OCI-LY3 (cell line): ENCODE data around the gene METTL24.

Experiments
- H2AFZ ChIP-seq: fragments of 200-600, 300-600 bp; shearing (Covaris generic); 2 replicates; pipeline ENCODE4 v1.6.0; 2014; ENCODE audit warnings: antibody characterized with exemption, low read depth, low read length
- H3K27ac ChIP-seq: fragments of 200-600, 300-600 bp; sonication (generic); 2 replicates; pipeline ENCODE4 v1.5.1; 2014; ENCODE audit warnings: mild to moderate bottlenecking, low read length, moderate library complexity, mixed read lengths
- H3K27me3 ChIP-seq: fragments of 200-600, 300-600 bp; sonication (generic); 2 replicates; pipeline ENCODE4 v1.6.1; 2014; ENCODE audit warnings: low read depth, low read length, mixed read lengths
- H3K36me3 ChIP-seq: fragments of 200-600, 300-600 bp; sonication (generic); replicated peaks from 2 replicates; pipeline ENCODE3; 2014; ENCODE audit warnings: low read depth, low read length, mixed read lengths
- H3K4me1 ChIP-seq: fragments of 300-600, 200-600 bp; sonication (generic); 2 replicates; pipeline ENCODE4 v1.6.1; 2014; ENCODE audit warnings: low read length, mixed read lengths
- H3K4me2 ChIP-seq: fragments of 200-600, 300-600 bp; sonication (generic); 2 replicates; pipeline ENCODE4 v1.6.1; 2014; ENCODE audit warnings: low read length, mixed read lengths
- H3K4me3 ChIP-seq: fragments of 300-600, 200-600 bp; sonication (generic); 2 replicates; pipeline ENCODE4 v1.5.1; 2014; ENCODE audit warnings: antibody characterized with exemption, mild to moderate bottlenecking, low read length, moderate library complexity
- H3K79me2 ChIP-seq: fragments of 300-600, 200-600 bp; shearing (Covaris generic); 2 replicates; pipeline ENCODE4 v1.6.1; 2014; ENCODE audit warnings: mild to moderate bottlenecking, low read length, mixed read lengths
- H3K9ac ChIP-seq: fragments of 300-600, 200-600 bp; shearing (Covaris generic); 2 replicates; pipeline ENCODE4 v1.6.0; 2014; ENCODE audit warnings: mild to moderate bottlenecking, low read length, moderate library complexity
- H3K9me3 ChIP-seq: fragments of 200-600, 300-600 bp; shearing (Covaris generic); 2 replicates; pipeline ENCODE4 v1.6.1; 2014; ENCODE audit warnings: low read length, mixed read lengths; ENCODE audit not compliant: insufficient read depth
- H4K20me1 ChIP-seq: fragments of 200-600, 300-600 bp; sonication (generic); 2 replicates; pipeline ENCODE4 v1.6.1; 2016; ENCODE audit warnings: low read length, mixed read lengths; ENCODE audit not compliant: insufficient read depth
- CTCF ChIP-seq: fragments of 200-600, 300-600 bp; sonication (generic); IDR thresholded peaks from 2 replicates; pipeline ENCODE4 v1.5.1; 2014; ENCODE audit warnings: antibody characterized with exemption, low read length, low read depth
- EZH2phosphoT487 ChIP-seq: fragments of 200-600 bp; shearing (Covaris generic); IDR thresholded peaks from 2 replicates; pipeline ENCODE4 v1.6.1; 2018; ENCODE audit warnings: antibody characterized with exemption, mixed run types, low read depth

Gene METTL24

GRCh38 chr6:110318971-110319370 is 39.2 kb downstream of the METTL24 start:
- TF ChIP-seq EZH2phosphoT487 (no peak), CTCF (no peak)
- H3K4me1 ChIP-seq: no peaks in the 10 kb centered on the region

DNA sequence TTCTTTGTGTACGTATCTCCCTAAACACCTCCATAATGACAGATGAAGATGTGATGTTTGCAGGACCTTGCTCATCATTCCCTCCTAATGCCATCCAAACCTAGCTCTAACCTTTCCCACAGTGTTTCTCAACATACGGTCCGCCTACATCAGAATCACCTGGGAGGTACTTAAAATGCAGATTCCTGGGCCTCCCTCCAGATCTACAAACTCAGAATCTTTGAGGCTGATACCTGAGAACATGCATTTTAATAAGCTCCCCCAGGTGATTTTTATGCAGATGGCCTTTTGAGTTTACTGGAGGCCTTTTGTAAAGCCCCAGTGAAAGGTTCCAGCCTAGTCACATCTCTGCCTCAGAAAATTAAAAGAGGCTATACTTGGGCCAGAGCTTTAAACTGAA is 40.5 kb downstream of the METTL24 start:
- no peak for TF ChIP-seq CTCF
- TF ChIP-seq EZH2phosphoT487: no peak
- H4K20me1 ChIP-seq: no peaks in the 10 kb centered on the region
- H3K4me2 ChIP-seq: no peak overlapping the region
- no peaks in the 10 kb centered on the region for H3K36me3 ChIP-seq
- H3K27ac ChIP-seq: no peak overlapping the region
- no peaks in the 10 kb centered on the region for H3K79me2 ChIP-seq
- no peaks in the 10 kb centered on the region for H3K4me1 ChIP-seq
- H3K9ac ChIP-seq: no peak overlapping the region
- H3K9me3 ChIP-seq: no peaks in the 10 kb centered on the region
- H3K27me3 ChIP-seq: no peaks in the 10 kb centered on the region
- no peak overlapping the region for H3K4me3 ChIP-seq
- no peak overlapping the region for H2AFZ ChIP-seq

More at GRCh38 chr6:110318971-110319370, 39.2 kb downstream of the METTL24 start:
- Histone ChIP-seq H4K20me1 (no peaks in the 10 kb centered on the region), H3K79me2 (no peaks in the 10 kb centered on the region), H2AFZ (no peak overlapping the region), H3K36me3 (no peaks in the 10 kb centered on the region), H3K9ac (no peak overlapping the region), H3K27ac (no peak overlapping the region), H3K4me2 (no peak overlapping the region), H3K27me3 (no peaks in the 10 kb centered on the region), H3K4me3 (no peak overlapping the region), H3K9me3 (no peaks in the 10 kb centered on the region)

- H3K4me3 ChIP-seq: no peak overlapping the region
- no peaks in the 10 kb centered on the region for H3K9me3 ChIP-seq
- H3K4me1 ChIP-seq: no peaks in the 10 kb centered on the region
- no peaks in the 10 kb centered on the region for H3K27me3 ChIP-seq
- no peak for TF ChIP-seq EZH2phosphoT487
- TF ChIP-seq CTCF: no peak
- no peak overlapping the region for H3K9ac ChIP-seq
- H3K79me2 ChIP-seq: no peaks in the 10 kb centered on the region
- H3K36me3 ChIP-seq: no peaks in the 10 kb centered on the region
- no peak overlapping the region for H3K27ac ChIP-seq
- H3K4me2 ChIP-seq: no peak overlapping the region
- no peak overlapping the region for H2AFZ ChIP-seq
- no peaks in the 10 kb centered on the region for H4K20me1 ChIP-seq
These were observed 41.0 kb downstream of the METTL24 start for GRCh38 chr6:110317189-110317588.

DNA sequence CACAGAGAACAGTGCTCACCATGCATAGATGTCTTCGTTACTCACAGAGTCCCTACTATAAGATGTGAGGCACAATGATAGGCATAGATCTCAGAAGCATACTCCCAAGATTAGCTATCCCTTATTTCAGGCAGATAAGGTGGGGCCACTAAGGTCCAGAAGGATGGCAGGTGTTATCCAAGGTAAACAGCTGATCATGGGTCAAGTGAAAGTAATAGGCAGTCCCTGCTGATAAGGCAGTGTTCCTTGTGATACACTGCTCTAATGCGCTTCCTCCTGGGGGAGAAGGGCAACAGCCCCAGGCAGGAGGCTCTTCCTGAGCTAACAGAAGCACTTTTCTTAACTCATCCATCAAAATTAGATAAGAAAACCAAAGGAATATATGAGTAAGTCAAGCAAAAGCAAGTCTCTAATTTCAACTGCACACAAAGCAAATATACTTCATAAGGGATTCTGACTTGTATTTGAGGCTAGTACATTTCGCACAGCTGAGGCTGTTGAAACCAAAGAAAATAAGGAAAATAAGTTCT is 42.2 kb downstream of the METTL24 start:
- H3K27me3 ChIP-seq: no peaks in the 10 kb centered on the region
- no peak overlapping the region for H3K27ac ChIP-seq
- no peak overlapping the region for H3K4me3 ChIP-seq
- H3K9me3 ChIP-seq: no peaks in the 10 kb centered on the region
- H3K36me3 ChIP-seq: no peaks in the 10 kb centered on the region
- no peak overlapping the region for H3K4me2 ChIP-seq
- H4K20me1 ChIP-seq: no peaks in the 10 kb centered on the region
- no peak overlapping the region for H3K9ac ChIP-seq
- no peak for TF ChIP-seq CTCF
- no peak for TF ChIP-seq EZH2phosphoT487
- H3K79me2 ChIP-seq: no peaks in the 10 kb centered on the region
- no peak overlapping the region for H2AFZ ChIP-seq
- peaks cover 1% of the 10 kb centered on the region; the same call in 1 of the 2 replicates for H3K4me1 ChIP-seq
